Stimulated activated CD4-positive, alpha-beta T cell treated with anti-CD3 and anti-CD28 coated beads, Interleukin-15, amount 100 ng/mL, for 1 hour (primary cell): ENCODE data around the gene OR9A2.

Experiments
- DNase-seq, 2 donors: peaks; one replicate each; pipeline ENCODE4 v3.0.0-alpha.2; 2020; ENCODE audit warnings: low read depth in 1 of 2, low spot score in 1 of 2

Gene OR9A2, protein sequence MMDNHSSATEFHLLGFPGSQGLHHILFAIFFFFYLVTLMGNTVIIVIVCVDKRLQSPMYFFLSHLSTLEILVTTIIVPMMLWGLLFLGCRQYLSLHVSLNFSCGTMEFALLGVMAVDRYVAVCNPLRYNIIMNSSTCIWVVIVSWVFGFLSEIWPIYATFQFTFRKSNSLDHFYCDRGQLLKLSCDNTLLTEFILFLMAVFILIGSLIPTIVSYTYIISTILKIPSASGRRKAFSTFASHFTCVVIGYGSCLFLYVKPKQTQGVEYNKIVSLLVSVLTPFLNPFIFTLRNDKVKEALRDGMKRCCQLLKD

DNA sequence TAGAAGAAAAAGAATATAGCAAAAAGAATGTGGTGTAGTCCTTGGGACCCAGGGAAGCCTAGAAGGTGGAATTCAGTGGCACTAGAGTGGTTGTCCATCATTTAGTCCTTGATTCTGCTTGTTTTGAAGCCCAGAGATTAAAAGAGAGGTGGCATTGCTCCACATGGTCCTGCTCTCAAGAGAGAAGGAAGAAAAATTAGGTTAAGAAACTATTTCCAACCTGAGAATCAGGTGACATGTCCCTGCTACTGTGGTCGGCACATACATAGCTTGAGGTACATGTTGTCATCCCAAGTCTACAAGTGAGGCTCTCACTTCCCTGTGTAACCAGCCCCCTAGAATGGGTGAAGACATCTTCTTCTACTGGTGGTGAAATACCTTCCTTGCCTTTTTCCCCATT lies at the start of gene OR9A2:
OR9A2 (minus strand) TSS at position 101 of the 400 bp plus-strand sequence; CDS start at position 101, 0 bp downstream.
- DNase-seq, result no peak

DNA sequence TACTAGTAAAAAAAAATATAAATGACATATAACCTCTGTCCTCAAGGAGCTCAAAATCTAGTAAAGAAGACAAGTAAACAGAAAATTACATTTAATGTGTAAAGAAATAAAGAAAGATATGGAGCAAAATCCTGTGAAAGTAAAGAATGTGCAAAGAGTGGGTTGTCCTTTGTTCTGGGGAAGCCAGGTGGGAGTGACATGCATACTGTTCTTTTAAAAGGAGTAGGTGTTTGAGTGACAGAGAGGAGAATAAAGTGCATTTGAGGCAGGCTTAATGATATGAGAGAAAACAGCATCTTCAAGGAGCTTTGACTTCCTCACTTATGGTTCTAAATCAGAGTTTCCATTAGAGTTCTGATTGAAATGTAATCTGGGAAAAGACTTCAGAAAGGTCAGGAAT lies 47.2 kb upstream of the OR9A2 start:
- DNase-seq, result no peak

DNA sequence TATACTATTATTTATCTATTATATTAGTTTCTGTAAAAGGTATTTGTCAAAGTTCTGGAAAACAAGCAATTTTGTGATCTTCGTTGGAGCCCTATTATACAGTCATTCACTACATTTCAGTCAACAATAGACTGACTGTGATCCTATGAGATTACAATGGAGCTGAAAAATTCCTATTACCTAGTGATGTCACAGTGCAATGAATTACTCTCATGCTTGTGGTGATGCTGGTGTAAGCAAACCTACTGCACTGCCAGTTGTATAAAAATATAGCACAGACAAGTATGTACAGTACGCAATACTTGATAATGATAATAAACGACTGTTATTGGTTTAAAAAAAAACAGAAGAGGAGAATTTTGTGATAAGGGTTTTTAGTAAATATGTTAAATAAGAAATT lies 46.6 kb upstream of the OR9A2 start:
- DNase-seq, result no peak

DNA sequence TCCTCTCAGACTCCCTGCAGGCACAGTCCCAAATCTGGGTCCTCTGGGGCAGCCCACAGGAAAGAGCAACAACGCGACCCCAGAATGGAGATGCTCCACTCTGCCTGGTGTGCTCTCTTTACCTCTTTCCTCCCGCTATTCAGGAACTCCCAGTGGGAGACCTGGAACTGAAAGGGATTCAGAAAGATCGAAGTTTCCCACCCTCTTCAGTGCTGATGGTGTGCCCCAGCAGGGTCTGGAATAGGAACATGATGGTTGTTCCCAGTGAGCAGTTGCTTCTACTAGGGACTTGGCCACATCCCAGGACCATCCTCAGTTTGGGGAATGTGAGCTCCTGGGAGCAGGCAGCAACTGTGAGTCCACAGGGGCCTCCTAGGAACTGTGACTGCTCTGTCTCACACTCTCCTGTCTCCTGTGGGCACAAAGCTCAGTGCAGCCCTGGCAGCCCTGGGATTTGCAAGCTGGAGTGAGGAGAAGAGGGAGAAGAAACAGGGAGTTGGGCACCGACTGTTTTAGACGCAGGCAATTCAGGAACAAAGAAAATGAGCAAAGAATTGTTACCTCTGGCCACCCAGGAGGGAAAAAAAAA lies 43.1 kb upstream of the OR9A2 start:
- no peak for DNase-seq

DNA sequence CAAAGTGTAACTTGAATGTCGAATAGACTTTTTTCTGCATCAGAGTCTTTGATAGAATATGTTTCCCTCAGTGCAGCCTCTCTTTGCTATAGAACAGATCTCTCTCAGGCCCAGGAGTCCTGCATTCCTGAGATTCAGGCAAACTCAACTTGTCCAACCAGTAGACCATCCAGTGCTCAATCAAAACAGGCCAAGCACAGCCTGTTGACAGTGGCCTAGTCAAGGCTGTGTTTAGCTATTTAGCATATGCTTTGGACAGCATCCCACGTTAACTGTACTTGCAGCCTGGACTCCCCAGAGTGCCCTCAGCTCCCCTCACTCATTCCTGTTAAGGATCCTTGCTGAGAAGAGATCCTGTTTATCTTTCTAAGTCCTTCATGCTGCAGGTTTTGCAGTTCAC lies 41.5 kb upstream of the OR9A2 start:
- no peak for DNase-seq

DNA sequence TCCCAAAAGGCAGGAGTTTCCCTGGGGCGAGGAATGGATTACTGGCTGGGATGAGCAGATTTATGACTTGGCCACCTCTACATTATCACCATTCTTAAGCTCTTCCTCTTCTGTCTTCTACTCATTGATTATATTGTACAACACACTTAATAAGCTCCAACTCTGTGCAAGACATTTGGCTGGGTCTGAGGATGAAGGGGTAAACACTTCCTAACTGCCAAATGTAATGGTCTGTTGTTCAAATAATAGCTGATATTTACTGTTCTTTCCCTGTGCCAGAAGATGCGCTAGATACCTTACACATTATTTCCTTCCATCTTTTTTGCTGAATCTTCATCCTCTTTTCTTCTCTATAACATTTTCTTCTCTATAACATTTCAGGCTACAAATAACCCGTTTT lies 36.8 kb upstream of the OR9A2 start:
- no peak for DNase-seq

DNA sequence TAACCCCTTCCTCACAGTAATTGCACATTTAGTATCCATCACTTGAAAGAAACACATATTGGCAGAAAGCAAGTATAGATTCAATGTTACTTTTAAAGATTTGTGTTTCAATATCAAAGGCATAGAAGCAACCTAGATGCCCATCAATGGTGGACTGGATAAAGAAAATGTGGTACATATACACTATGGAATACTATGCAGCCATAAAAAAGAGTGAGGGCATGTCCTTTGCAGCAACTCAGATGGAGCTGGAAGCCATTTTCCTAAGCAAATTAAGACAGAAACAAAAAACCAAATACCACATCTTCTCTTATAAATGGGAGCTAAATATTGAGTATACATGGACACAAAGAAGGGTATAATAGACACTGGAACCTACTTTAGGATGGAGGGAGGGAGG lies 28.8 kb upstream of the OR9A2 start:
- no peak for DNase-seq

DNA sequence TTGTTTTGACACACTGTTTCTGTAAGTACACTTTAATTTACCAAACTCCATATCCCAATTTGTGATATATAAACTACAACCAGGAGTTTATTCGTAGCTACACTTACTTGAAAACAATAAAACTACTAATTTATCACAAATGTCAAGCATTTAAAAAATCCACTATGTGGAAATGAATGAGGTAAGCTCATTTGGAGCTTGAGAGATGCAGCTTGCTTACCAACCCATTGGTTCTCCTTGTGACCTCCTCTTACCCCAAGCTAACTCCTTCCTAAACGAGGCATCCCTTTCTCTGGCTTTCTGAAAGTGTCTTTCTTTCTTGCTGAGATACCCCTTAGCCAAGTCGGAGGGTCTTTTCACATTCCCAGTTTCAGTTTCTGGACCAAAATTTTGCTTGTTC lies 27.7 kb upstream of the OR9A2 start:
- DNase-seq, result no peak

DNA sequence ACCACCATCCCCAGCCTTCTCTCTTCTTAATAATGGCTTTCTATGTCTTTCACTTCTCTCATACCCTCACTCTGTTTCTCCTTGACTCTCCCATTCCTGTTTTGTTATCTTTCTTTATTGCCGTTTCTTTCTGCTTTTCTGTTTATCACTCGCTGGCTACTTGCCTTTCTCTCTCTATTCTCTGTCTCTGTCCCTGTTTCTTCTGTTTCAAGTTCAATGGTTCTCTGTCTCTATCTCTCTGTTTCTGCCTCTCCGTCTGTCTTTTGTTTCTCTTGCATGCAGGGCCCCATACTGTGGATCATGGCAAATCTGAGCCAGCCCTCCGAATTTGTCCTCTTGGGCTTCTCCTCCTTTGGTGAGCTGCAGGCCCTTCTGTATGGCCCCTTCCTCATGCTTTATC lies 25.1 kb upstream of the OR9A2 start, which contains the start of gene OR6V1:
OR6V1 (plus strand) TSS at position 301 of the 400 bp plus-strand sequence; CDS start at position 301, 0 bp downstream.
- no peak for DNase-seq

DNA sequence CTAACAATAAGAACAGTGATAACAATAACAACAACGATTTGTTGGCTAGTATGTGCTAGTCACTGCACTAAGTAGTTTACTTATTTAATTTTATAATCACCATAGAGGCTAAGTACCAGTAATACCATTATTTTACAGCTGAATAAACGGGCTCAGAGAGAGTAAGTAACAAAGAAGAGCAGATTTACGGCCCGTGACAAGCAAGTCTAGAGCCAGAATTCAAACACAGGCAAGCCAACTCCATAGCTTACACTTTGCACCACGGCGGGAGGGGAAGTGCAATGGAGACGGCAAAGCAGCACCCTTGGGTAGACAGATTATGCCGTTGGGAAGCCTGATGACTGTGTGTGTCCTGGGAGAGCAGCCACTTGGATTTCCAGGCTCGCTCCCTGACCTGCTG lies 24.0 kb upstream of the OR9A2 start:
- no peak for DNase-seq

DNA sequence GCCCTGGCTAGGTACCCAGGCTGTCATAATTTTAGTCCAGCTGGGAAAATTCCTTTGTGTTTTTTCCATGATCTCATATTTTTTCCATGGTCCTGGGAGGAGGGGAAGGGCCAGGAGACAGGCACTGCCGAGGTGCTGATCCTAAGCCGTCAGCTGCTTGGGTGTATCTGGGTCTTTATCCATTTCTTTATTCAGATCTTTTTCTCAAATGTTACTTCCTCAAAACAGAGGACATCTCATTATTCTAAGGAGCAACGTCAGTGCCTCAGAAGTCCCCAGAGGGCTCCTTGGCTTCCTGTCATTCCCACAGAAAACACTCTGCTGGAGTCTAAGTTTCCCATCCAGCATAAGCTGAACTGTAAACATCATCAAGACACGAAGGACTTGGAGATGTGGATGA lies 22.4 kb upstream of the OR9A2 start:
- DNase-seq, result no peak

DNA sequence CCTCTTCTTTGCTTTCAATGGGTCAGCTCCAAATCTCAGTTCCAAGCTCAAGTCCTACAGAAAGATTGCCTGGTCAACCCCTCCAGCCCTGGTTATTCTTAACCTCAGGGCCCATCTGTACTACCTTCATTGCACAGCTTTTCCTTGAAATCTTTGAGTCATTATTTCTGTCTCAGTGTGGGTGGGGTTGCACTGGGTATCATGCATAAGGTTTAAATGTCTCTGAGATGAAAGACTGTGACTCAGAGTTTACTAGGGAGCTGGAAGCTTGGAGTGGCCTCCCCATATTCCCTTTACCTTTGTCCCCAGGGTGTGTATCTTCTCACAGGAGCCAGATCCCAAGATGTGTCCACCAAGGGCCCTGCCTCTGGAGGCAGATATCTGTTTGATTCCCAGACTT lies 21.9 kb upstream of the OR9A2 start:
- no peak for DNase-seq

DNA sequence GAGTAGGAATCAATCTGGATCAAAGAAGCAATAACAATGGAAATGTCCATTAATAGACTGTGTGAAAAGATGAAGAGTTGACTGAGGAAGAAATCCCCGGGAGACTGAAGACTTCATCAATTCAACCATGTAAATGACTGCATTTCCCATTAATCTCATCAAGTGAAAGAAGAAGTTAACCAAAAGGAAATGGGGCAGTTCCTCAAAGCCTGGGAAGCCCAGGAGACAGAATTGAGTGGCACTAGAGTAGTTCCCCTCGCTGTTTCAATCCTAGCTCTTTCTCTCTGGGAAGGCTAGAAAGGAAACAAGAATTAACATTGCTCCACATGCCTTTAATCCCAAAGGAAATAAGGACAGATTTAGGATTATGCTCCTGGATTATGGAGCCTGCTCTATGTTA lies 20.4 kb upstream of the OR9A2 start:
- DNase-seq, result no peak

DNA sequence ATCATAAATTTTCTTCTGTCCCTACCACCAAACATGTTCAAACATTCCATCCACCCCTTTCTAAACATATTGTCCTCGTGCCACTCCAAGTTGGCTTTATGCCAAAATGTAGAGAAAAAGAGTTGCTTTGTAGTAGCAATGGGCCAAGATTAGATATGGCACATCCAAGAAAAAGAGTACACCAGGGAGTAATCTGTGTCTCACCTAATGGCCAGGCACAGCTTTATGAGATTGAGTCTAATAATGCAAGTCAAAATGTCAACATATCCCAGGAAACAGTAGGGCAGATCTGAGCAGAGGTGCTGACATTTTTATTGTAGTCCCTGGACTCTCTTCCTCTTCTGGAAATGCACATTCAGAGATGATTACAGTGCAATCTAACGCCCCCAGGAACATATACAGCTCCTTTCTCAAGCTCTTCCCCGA lies 19.5 kb upstream of the OR9A2 start:
- DNase-seq, result no peak

DNA sequence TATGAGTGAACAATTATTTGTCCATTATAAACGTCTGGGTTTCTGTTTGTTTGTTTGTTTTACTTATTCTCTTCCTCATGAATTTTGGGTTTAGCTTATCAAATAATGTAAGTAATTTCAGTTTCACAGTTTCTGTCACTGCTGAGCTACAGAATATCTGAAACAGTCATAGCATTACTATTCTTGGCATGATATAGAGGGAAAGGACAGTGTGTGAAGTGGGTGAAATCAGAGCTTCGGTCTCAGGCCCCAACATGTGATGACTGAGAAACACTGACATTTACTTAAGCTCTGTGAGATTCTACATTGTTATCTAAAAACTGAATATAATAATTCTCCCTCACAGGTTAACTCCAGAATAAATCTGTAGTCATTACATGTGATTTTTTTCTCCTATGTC lies 16.5 kb upstream of the OR9A2 start:
- DNase-seq, result no peak

DNA sequence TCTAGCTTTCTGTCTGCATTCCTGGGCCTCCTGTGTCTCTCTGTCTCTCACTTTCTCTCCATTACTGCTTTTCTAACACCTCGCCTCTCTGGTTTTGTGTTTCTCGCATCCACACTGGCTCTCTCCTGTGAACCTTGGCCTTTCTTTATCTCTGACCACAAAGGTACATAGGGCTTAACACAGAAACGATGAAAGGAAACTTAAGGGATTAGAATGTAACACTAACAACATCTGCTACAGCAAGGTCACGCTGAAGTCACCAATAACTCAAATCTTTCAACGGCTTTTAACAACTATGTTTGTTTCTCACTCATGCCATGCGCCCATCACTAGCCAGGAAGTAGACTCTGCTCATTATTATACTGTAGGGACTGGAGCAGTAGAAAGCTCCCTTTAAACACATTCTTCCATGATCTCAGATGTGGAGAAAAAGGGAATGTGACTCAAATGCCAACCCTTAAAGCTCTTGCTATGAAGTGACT lies 15.9 kb upstream of the OR9A2 start:
- no peak for DNase-seq

DNA sequence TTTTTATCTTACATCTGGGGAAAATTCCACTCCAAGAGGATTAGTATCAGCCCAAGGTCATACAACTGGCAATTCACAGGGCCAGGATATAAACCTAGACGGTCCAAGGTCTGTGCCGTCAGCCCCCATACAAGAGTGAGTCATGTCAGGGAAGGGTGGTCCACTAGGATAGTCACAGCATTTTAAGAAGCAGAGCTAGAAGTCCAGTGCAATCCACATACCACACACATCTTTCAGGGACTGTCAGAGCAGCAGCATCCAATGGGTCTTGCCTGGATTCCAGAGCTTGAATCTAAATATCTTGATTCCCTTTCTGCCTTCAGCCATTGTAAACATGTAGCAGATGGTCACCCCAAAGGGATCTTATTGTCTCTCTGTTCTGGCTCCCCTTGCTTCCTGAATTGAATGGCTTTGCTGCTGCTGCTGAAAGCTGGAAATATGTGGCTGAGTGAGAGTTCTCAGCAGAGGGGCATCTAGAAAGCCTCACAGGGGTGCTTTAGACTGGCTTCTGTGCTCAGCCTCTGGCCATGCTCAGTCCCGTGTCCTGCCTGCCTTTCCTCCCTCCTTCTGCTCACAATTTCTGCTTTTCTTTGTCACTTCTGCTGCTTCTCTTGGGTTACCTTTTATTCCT lies 15.3 kb upstream of the OR9A2 start:
- DNase-seq, result no peak

DNA sequence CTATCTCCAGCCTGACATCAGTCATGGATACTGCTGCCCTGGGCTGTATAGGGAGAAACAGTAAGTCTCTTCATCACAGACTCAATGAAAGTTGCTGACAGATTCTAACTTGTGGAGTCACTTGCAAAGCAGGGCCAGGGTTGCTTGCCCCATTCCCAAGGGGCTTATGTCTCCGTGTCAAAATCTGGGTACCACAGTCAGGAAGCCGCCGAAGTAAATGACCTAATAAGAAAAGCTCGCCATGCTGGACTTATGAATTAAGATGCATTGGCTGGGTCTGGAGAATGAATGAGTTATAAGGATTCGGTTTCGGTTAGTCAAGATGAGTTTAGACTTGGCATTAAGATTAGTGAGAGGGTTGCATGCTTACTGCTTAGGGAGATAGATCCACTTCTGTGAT lies 14.4 kb upstream of the OR9A2 start:
- no peak for DNase-seq

DNA sequence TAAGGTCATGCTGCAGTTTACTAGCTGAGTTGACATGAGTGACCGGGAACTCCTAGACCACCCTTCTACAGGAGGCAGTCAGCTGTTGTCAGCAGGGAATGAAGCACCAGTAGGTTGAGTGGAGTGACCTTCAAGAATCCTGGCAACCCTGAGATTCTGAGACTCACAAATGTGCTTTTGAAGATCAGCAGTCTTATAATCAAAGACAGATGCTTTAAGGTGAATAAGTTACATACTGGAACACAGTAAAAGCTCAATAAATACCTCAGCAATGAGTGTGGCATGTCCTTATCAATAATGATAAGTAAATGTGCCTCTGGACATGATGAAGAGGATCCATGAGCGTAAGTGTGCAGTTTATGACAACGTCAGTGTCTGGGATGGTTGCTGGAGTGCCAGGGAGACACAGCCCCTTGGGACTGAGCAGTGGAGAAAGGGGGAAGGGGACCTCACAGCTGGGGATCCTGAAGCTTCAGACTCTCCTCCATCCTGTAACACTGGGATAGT lies 13.3 kb upstream of the OR9A2 start:
- no peak for DNase-seq

DNA sequence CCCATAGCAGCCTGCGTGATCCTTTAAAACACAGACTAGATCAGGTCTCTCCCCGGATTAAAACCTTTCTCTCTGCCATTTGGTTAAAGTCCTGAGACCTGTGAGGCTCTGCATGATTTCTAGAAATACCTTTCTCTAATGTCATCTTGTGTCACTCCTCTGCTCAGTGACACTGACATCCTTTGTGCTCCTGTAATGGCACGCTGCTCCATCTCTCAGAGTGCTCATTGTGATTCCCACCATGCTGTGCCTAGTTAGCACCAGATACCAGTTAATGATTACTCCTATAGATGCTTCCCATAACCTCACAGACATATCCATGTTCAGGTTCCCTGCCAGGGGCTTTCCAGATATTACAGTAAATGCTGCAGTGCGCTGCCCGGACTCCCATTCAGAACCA lies 11.7 kb upstream of the OR9A2 start:
- DNase-seq, result no peak

DNA sequence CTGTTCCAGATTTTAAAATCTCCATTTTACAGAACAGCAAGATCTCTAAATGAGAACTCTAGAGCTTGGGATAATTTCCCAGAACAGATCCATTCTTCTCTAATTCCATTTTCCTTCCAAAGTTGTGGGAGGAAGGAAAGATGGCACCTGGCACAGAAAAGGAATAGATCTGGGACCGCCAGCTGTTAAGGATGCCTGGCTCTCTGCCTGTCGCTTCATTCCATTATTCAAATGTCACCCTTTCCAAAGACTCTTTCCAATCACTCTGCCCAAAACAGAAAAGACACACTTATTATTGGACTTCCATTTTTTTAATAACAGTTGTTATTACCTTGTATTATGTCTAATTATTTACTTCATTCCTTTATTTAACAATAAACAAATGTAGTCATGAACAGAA lies 751 bp upstream of the OR9A2 start:
- no peak for DNase-seq

DNA sequence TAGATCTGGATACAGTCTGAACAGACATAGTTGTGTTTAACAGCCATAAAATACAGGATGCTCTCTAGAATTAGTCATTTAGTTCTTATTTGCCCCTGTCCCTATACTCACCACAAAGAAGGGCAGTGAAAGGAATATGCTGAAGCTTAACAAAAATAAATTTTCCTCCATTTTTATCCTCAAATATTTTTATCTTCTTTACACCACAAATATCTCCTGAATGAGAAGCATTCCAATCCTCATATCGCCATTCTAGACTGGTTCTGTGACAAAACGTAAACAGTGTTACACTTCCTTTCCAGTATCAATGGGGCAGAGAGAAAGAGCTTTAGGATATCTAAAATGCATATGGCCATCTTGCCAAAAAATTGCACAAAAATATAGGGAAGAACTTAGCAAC lies 1.6 kb downstream of the OR9A2 start:
- no peak for DNase-seq
